ENCODE measurements around the gene PCDHA1. TPM values are rescaled to one million over a fixed set of nuclear protein-coding genes. Genes with fewer than 3 reads are reported as not detected.

Gene PCDHA1
- total RNA-seq, 1 donor from 2014 or later: not detected

GRCh38 chr5:140996060-140996459 is 210.1 kb downstream of the PCDHA1 start:
- no peak for TF ChIP-seq CTCF (conservative IDR thresholded peaks at IDR 0.05)
- Mint-ChIP-seq H3K27ac (no peak overlapping the region), H3K4me3 (no peak overlapping the region), H3K9me3 (no peaks in the 10 kb centered on the region), H3K36me3 (peaks cover 4% of the 10 kb centered on the region), H3K4me1 (ENCODE audit: unreplicated experiment) (peaks cover 10% of the 10 kb centered on the region), H3K27me3 (no peaks in the 10 kb centered on the region)
- DNase-seq (ENCODE audit: extremely low spot score, unreplicated experiment): no peak

- DNase-seq (ENCODE audit: extremely low spot score, unreplicated experiment): no peak
- no peaks in the 10 kb centered on the region for H3K9me3 Mint-ChIP-seq
- H3K27me3 Mint-ChIP-seq: no peaks in the 10 kb centered on the region
- peaks cover 4% of the 10 kb centered on the region for H3K36me3 Mint-ChIP-seq
- TF ChIP-seq CTCF (conservative IDR thresholded peaks at IDR 0.05): no peak
- no peak overlapping the region for H3K4me3 Mint-ChIP-seq
- peaks cover 24% of the 10 kb centered on the region for H3K4me1 Mint-ChIP-seq (ENCODE audit: unreplicated experiment)
- no peak overlapping the region for H3K27ac Mint-ChIP-seq
Measured at GRCh38 chr5:140998921-140999410, 213.0 kb downstream of the PCDHA1 start.

- Mint-ChIP-seq H3K4me1 (ENCODE audit: unreplicated experiment) (peaks cover 32% of the 10 kb centered on the region), H3K9me3 (no peaks in the 10 kb centered on the region), H3K4me3 (peak overlapping the region; percentile 87), H3K27ac (peak overlapping the region; percentile 65), H3K36me3 (peaks cover 5% of the 10 kb centered on the region), H3K27me3 (no peaks in the 10 kb centered on the region)
- no peak for TF ChIP-seq CTCF (conservative IDR thresholded peaks at IDR 0.05)
- no peak for DNase-seq (ENCODE audit: extremely low spot score, unreplicated experiment)
Measured at GRCh38 chr5:141001446-141001843, 215.5 kb downstream of the PCDHA1 start.

- no peak for DNase-seq (ENCODE audit: extremely low spot score, unreplicated experiment)
- peaks cover 32% of the 10 kb centered on the region for H3K4me1 Mint-ChIP-seq (ENCODE audit: unreplicated experiment)
- TF ChIP-seq CTCF (conservative IDR thresholded peaks at IDR 0.05): no peak
- H3K9me3 Mint-ChIP-seq: no peaks in the 10 kb centered on the region
- peak overlapping the region; percentile 65 for H3K27ac Mint-ChIP-seq
- peaks cover 11% of the 10 kb centered on the region for H3K36me3 Mint-ChIP-seq
- H3K4me3 Mint-ChIP-seq: peak overlapping the region; percentile 87
- no peaks in the 10 kb centered on the region for H3K27me3 Mint-ChIP-seq
Measured at GRCh38 chr5:141001844-141002604, 216.1 kb downstream of the PCDHA1 start.

GRCh38 chr5:141002605-141002965 is 216.6 kb downstream of the PCDHA1 start:
- no peaks in the 10 kb centered on the region for H3K27me3 Mint-ChIP-seq
- peak overlapping the region; percentile 65 for H3K27ac Mint-ChIP-seq
- peak overlapping the region; percentile 87 for H3K4me3 Mint-ChIP-seq
- H3K9me3 Mint-ChIP-seq: no peaks in the 10 kb centered on the region
- no peak for DNase-seq (ENCODE audit: extremely low spot score, unreplicated experiment)
- peaks cover 12% of the 10 kb centered on the region for H3K36me3 Mint-ChIP-seq
- TF ChIP-seq CTCF (conservative IDR thresholded peaks at IDR 0.05): no peak
- H3K4me1 Mint-ChIP-seq (ENCODE audit: unreplicated experiment): peaks cover 32% of the 10 kb centered on the region

Measured in type B pancreatic cell (in vitro differentiated cells).